ENCODE measurements around the gene CD44.
"Not testable (repeated sequence)": the region's sequence is repeated elsewhere in the genome, so short reads cannot be mapped to it uniquely, and the experiment has no call there.

CD44 gene

DNA sequence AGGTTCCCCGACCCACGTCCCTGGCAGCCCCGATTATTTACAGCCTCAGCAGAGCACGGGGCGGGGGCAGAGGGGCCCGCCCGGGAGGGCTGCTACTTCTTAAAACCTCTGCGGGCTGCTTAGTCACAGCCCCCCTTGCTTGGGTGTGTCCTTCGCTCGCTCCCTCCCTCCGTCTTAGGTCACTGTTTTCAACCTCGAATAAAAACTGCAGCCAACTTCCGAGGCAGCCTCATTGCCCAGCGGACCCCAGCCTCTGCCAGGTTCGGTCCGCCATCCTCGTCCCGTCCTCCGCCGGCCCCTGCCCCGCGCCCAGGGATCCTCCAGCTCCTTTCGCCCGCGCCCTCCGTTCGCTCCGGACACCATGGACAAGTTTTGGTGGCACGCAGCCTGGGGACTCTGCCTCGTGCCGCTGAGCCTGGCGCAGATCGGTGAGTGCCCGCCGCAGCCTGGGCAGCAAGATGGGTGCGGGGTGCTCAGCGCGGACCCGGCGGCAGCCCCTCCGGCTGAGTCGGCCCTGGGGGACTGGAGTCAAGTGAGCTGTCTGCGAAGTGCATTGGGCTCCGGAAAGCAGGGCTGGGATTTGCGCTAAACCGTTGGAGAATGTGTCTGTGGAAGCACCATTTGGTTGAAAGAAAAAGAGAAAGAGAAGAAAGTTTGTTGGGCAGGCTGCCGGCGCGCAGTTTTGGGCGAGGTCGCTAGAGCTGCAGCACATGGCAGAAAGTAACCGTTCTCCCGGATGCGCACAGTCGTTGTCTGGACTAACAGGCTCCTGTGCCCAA, at the start of gene CD44:
Gene CD44 (plus strand): TSS at position 229 of the 779 bp plus-strand sequence. CDS start 133 bp downstream, at position 362.
- peak; percentile 92 for DNase-seq

DNA sequence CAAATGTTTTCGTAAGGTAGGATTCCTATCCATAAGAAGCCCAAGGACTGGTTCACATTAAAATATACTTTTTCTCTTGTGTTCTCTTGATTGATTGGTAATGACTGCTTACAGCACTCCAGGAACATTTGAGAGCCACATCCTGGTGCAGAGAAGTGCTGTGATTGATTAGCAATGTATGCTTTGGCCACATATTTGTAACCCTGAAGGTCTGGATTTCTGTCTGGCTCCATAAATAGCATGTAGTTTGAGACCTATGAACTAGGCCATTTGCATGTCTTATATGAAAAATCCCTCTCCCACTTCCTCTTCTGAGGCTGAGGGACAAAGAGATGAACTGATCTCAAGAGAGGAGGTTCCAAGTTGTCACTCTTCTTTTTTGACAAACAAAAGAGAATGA, 49.3 kb upstream of the CD44 start:
- DNase-seq, result no peak

DNA sequence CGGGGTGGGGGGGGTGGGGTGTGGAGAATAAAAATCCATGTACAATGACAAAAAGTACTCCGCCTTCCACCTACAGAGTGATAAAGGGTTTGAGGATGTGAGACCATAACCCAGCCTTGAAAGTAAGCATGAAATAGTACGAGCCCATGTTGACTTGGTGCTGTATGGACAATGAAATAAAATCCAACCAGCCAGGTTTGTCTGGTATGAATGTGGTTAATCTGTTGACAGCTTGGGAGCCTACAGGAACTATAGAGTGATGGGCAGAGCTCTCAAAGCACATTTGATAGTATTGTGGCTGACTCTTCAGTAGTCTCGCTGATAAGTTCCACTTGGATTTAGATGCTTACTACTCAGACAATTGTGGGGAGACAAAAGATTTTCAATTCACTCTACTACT, 48.8 kb upstream of the CD44 start:
- DNase-seq, result no peak

DNA sequence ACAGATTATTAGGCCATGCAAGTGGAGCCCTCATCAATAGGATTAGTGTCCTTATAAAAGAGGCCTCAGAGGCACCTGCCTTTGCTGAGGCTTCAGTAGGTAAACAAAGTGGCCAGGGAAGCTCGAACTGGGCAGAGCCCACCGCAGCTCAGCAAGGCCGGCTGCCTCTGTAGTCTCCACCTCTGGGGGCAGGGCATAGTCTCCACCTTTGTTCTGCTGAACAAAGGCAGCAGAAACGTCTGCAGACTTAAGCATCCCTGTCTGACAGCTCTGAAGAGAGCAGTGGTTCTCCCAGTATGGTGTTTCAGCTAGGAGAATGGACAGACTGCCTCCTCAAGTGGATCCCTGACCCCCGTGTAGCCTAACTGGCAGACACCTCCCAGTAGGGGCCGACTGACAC, 48.0 kb upstream of the CD44 start:
- DNase-seq, result not testable (repeated sequence)

DNA sequence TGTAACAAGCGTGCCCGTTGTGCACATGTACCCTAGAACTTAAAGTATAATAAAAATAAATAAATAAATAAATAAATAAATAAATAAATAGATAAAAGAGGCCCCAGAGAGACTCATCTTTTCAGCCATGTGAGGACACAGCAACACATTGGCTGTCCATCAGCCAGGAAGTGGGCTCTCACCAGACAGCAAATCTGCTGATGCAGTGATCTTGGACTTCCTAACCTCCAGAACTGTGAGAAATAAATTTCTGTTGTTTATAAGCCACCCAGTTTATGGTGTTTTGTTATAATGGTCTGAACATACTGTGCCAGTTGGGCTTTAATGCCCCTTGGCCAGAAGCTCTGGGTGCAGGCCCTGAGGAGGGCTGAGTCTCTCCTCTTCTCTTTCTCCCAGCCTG, 42.2 kb upstream of the CD44 start:
- DNase-seq, result no peak

DNA sequence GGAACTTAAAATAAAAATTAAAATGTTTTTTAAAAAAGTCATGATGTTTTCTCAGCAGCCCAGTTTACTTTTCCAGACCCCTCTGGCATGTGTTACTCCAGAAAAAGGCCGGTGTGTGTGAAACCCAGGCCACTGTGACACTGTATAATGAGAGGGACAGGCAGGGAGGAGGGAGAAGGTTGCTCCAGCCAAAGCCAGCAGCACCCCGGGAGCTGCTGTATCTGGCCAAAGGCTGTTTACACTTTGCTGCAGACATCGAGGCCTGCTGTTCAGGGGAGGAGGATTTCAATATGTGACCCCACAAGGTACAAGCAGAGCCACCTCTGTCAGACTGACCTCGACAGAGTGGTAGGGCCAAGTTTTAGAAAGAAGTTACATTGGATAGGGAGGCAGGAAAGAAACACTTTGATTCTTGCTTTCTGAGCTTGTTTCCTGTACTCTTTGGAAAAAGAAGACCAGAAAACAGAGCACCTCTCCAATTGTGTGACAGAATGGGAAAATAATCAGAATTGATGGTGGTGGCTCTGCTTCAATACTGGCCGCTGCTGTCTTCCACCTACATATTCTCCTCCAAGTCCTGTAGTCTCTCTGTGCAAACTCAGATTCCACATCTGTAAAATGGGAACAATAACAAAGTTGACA, 41.0 kb upstream of the CD44 start:
- DNase-seq, result no peak

DNA sequence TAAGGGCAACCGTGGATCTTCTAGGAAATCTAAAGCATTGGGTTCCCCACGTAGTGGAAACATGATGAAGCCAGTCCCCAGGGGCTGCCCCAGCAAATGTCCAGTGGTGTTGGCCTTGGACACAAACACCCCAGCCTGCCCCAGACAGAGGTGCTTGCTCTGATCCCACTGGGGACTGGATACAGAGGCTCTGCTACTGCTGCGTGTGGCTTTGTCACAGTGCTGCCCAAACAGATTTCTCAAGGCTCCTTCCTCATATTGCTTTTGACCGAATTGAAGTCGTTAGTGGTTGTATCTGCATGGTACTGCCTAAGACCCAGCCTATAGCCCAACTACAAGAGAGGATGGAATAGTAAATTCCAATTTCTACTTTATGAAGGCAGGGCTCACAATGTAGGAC, 40.1 kb upstream of the CD44 start:
- DNase-seq, result no peak

DNA sequence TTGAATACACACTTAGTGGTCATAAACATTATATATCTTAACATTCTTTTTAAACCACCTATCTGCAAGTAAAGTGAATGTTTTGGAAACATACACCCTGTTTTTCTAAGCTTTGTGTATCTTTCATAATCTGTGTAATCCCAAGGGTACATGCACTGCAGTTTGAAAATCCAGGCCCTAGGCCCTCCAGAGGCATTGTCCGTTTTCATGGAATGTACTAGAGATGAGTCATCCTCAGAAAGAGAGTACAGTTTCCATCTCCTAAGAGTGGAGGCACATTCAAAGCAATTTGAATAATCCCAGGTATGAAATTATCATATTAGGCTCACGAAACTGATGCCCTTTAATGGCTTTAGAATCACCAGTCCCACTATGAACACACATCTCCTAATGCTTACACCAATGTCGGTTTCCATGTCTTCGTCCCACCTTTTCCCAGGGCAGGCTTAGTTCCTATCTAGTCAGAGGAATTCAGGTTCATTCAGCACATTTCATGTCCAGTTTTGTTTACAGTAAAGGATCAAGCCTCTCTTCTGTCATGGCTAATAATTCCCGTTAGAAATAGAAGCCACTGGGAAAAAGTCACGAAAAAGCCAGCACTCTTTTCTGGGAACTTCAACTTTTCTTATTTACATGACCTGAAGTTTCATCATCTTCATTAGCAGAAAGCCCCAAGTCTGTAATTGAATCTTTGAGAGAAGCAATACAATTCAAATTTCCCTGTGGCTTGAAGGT, 39.5 kb upstream of the CD44 start:
- DNase-seq, result no peak

DNA sequence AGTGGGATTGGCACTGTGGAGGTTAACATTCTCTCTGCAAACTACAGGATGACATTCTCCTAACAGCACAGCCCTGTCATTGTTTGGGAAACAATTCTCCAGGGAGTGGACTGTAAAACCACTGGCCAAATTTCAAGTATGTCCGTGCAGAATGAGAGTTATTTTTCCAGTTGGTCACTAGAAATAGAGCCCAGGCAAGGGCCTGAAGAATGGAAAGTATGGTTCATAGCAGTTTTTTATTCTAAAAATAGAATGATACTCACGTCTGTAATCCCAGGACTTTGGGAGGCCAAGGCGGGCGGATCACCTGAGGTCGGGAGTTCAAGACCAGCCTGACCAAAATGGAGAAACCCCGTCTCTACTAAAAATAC, 39.0 kb upstream of the CD44 start:
- no peak for DNase-seq

DNA sequence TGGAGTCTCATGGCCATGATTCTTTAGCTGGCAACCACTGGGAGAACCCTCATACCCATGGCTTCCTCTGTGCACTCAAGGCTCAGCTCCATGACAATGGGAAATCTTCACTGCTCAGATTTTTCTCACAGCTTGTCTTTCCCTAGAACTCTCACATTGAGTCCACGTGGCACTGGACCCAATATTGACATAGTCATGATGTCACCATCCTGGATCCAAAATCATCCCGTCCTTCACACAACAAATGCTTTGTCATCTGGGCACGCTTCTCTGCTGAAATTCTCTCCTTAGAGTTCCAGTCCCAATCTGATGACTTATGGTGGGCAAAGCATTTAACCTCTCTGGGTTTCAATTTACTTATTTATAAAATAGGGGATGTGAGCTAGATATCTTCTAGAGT, 37.7 kb upstream of the CD44 start:
- no peak for DNase-seq

DNA sequence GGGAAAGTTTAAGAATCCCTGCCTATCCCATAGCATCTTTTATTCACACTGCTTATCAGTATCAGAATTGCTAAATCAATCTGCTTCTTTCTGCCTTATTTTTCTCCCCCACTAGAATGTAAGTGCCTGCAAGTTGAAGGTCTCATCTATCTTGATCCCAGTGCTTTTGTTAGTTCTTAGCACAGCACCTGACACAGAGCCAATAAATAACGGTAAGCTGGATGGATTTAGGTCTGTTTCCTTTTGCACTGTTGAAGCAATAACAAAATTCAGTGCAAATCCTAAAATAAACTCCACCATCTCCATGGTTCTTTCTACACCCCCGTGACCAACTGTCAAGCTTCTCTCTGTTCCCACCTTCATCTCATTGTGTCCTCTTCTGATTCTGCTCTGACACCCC, 36.7 kb upstream of the CD44 start:
- no peak for DNase-seq

DNA sequence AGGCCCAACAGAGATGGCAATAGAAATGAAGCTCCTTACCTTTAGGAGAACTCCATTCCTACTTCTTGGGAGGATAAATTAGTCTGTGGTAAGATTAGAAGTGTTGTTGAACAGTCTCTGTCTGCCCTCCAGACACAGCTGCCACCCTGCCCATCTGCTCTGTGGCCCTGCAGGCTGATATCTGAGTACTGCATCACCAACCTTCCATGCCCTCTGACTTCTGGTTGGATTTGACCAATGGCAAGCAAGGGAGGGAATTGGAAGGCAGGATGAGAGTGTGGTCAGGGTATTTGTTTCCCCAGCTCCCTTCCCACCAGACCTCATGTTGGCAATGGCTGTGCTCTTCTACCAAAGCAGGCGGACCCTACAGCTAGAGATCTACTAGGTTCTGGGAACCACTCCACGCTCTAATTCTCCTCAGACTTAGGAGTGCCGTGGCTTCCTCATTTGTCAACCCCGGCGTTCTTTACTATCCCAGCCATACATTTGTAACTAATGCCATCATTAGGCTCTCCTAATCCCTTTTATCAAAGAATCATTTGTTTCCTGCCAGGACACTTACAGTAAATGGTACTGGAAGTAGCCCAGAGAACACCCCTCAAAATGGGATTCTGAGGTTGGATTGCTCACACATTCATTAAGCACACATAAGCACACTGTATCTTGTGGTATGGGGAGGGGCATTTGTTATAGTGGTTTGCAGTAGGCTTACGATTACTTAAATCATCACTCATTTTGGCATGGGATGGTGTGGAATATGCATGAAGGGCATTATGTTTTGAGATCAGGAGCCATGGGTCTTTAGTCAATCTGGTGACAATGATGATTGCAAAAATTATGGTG, 35.4 kb upstream of the CD44 start:
- no peak for DNase-seq

DNA sequence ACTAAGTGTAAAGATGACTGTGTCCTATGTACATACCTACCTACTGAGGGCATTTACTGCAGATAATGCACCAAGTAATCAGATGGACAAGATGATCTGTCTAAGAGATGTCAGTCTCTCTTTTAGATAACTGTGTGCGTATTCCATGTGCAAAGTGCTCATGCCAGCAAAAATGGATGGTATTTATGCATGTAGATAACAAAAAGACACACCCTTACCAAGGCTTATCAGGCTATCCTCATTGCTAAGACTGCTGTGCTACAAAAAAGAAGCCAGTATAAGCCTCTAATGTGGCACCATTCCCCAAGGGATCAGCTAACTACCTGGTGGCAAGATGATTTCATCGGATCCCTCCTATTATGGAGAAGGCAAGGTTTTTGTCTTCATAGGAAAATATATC, 34.3 kb upstream of the CD44 start:
- no peak for DNase-seq

DNA sequence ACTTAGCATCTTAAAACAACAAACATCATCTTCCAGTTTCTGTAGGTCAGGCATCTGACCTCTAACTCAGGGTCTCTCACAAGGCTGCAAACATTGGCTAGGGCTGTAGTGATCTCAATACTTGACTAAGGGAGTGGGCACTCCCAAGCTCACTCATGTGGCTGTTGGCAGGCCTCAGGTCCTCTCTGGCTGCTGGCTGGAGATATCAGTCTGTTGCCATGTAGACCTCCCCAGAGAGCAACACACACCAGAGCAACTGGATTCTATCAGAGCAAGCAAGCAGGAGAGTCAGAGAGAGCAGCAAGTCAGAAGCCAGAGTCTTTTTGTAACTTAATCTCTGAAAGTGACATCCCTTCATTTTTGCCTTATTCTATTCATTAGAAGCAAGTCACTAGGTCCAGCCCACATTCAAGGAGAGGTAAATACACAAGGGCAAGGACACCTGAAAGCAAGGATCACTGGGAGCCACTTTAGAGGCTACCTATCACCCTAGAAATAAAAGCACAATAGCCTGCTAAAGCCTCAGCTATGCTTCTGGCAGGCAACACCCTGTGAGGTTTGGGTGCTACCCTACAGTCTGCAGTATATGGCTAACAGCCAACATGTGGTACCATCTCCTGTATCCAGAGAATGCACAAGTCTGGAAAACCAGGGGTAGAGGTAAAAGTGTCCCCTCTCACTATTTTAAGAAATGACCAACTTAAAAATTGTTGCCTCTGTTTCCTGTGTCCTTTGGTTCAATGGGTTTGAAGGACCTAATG, 33.5 kb upstream of the CD44 start:
- no peak for DNase-seq

DNA sequence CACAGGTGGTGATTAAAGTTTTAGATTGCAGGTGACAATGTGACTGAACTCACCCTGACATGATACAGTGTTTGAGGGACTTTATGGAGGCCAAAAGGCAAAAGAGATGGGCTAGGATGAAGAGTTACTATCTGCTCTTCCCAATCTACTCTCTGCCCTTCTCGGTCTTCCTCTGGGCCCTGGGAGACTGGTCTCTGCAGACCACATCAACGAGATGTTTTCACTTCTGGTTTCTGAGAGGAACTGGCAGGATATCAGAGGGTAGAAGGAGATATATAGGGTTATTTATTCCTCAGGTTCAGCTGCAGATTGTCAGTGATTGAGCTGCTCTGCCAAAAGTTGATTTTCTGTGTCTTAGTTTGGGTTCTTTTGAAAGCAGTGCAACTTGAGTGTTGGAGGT, 32.4 kb upstream of the CD44 start:
- no peak for DNase-seq

DNA sequence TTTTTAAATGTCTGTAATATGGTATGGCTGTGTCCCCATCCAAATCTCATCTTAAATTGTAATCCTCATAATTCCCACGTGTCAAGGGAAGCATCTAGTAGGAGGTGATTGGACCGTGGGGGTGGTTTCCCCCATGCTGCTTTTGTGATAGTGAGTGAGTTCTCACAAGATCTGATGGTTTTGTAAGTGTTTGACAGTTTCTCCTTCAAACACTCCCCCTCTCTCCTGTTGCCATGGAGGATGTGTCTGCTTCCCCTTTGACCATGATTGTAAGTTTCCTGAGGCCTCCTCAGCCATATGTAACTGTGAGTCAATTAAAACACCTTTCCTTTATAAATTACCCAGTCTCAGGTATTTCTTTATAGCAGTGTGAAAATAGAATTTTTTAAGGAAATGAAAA, 31.1 kb upstream of the CD44 start:
- DNase-seq, result no peak

DNA sequence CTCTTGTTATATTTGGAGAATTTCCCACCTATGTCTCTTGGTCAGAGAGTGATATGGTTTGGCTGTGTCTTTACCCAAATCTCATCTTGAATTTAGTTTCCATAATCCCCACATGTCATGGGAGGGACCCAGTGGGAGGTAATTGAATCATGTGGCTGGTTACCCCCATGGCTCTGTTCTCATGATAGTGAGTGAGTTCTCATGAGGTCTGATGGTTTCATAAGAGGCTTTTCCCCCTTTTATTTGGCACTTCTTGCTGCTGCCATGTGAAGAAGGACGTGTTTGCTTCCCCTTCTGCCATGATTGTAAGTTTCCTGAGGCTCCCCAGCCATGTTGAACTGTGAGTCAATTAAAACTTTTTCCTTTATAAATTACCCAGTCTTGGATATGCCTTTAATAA, 30.6 kb upstream of the CD44 start:
- DNase-seq, result not testable (repeated sequence)

DNA sequence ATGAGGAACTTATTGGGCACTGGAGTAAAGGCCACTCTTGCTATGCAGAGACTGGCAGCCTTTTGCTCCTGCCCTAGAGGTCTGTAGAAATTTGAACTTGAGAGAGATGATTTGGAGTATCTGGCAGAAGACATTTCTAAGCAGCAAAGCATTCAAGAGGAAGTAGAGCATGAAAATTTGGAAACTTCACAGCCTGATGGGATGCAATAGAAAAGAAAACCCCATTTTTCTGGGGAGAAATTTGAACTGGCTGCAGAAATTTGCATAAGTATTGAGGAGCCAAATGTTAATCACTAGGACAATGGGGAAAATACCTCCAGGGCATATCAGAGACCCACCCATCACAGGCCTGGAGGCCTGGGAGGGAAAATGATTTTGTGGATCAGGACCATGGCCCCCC, 29.9 kb upstream of the CD44 start:
- DNase-seq, result no peak

DNA sequence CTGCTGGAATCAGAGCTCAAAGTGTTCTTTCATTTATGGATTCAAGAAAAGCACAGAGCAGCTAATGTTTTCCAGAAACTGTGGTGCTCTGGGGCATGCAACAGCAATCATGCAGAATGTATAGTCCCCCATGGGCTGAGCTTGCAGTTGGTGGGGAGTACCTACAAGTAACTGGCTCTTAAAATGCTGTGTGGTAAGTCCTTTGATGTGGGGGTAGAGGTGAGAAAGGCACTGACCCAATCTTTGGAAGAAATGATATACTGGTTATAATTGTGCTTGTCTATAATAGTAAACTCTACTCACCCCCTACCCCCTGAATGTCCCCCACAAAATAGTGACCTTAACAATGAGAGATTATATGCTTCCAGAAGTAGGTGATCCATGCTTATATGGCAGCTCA, 29.1 kb upstream of the CD44 start:
- DNase-seq, result no peak

DNA sequence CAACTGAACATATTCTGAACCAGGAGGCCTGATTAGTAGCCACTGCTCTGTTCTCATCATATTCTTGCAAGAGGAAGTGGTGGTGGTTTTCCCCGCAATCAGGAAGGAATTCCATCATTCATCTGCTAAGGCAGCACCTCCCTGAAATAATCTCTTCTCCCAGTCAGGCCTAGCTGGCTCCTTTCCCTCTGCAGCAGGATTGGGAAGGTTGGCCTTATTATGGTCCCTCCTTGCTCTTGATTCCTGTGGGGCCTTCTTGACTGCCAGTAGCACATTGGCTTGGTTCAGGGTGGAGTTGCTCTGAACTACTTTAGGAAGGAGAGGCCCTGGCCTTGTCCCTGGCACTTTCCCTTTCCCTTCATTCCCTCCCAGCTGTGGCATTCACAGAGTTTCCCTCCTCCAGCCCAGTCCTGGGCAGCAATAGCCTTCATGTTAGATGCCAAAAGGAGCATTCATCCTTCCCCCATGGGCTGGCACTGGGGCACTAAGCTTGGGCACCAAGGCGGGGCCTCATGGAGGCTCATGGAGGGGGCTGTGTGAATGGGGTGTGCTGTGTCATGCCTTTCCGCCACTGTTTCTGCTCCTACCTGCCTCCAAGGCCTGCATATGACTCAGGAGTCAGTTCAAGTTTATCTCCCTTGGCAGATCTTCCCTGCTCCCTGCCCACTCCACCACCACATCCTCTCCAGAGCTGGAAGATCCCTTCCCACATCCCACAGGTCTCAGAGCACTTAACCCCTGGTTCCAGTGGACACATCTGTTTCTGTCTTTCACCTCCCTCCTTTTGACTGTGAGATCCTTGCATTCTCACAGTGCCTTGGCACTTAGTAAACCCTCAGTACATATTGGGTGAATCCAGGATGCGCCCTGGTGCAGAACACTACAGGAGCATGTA, 27.6 kb upstream of the CD44 start:
- no peak for DNase-seq
